ENCODE results near the gene XPO4.

DNA sequence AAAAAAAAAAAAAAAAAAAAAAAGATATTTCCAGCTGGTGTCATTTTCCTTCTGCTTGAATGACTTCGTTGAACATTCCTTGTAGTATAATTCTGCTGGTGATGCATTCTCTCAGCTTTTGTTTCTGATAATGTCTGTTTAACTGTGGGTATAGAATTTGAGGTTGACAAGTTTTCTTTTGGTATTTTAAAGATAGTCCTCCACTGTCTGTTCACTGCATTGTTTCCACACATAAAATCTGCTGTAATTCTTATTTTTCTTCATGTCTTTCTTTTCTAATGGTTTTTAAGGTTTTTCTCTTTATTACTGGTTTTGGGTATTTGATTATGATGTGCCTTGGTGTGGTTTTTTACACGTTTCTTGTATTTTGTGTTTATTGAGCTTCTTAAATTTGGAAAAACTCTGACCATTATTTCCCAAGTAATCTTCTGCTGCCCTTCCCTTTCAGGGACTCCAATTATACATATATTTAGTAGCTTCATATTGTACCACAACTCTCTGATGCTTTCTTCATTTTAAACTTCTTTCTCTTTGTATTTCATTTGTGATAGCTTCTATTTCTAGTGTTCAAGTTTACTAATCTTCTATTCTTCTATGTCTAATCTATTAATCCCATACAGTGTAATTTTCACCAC lies 135.1 kb downstream of the XPO4 start:
- TF ChIP-seq CTCF (IDR thresholded peaks at IDR 0.05; ENCODE audit: extremely low read depth in 1 of 2, insufficient read depth in 1 of 2, low read depth in 1 of 2, low read length in 2 of 2) (no peak), POLR2A (IDR thresholded peaks at IDR 0.05; ENCODE audit: low read depth, low read length) (no peak), JUN (IDR thresholded peaks at IDR 0.05; ENCODE audit: borderline replicate concordance, insufficient read depth, insufficient read length, low read depth) (no peak), MYC (IDR thresholded peaks at IDR 0.05; ENCODE audit: low read depth, low read length) (no peak)
- TF ChIP-seq, protein P1, sequence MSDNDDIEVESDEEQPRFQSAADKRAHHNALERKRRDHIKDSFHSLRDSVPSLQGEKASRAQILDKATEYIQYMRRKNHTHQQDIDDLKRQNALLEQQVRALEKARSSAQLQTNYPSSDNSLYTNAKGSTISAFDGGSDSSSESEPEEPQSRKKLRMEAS (IDR thresholded peaks at IDR 0.05; ENCODE audit: insufficient read depth, insufficient read length): no peak

Data from endothelial cell of umbilical vein (primary cell).